Fibroblast of the conjunctiva (primary cell): Measurements from ENCODE around the gene CALML3.

Experiments used
- DNase-seq: peaks from one replicate; pipeline ENCODE4 v3.0.0-alpha.2; 2010; ENCODE audit warnings: low read depth

Gene CALML3

DNA sequence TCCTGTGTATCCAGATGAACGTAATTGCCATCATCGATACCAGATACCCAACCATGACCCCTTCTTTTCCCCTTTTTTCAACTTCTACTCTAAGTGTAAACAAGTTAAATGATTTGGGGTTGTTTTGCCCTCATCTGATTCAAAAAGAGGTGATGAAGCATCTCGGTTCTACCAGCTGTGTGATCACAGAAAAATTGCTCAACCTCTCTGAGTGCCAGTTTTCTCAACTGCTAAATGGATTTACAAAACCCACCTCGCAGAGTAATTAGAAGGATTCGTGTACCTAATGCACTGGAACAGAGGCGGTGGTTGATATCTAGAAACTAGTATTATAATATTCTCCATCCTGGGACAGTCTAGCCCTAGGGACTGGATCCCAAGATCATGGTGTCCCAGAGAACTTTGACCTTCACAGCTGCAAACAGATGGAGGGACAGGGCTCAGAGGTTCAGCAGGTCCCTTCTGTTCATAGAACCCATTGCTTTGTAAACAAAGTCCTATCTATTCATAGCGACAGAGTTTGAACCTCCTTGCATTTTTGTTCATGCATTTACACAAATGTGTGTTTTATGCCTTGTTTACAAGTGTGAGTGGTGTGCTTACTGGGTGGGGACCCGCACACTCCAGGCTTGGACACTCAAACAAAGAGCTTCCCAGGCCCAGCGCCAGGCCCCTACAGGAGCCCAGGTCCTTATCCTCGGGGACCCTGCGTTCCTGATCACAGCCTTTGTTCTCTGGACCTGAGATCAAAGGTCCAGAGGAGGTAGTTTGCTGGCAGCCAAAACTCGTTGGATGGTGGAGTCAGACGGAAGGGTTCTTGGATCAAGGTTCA, 46.4 kb downstream of the CALML3 start:
- DNase-seq, result no peak

DNA sequence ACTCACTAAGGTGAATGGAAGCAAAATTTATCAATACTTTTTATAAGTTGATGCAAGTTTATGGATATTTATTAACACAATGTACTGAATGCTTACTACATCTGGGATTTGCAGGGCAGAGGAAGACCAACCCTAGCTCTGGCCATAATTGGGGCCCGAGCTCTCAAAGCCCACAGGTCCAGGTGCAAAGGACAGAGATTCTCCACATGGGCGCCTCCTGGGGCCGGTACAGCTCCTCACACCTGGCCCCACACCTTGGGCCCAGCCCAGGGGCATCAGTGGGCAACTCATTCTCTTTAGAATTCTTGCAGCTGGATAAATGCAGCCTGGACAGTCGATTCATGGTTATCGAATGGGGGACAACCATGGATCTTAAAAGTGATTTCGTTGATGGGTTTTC, 47.1 kb downstream of the CALML3 start:
- no peak for DNase-seq

DNA sequence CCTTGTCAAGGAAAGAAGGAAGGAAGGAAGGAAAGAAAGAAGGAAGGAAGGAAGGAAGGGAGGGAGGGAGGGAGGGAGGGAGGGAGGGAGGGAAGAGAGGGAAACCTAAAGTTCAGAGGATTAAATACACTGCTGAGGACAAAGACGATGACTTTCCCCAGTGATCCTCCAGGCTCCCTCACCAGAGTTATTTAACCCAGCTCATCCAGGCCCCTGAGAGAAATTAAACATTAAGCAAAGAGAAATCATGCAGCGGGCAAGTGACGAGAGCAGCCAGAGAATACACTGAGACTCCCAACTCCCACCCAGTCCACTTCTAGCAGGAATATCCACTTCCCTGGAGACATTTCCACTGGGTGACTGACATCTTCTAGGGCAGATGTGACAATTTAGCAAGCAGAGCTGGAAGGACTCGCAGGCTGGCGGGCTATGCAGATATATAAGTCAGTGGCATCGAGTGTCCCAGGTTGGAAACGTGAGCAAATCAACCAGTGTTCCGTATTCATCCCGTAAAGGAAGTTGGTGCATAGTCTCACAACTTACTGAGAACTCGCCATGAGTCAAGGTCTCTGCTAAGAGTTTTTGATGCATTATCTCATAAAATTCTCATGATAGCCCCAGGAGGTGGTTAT, 48.7 kb downstream of the CALML3 start:
- DNase-seq, result no peak

DNA sequence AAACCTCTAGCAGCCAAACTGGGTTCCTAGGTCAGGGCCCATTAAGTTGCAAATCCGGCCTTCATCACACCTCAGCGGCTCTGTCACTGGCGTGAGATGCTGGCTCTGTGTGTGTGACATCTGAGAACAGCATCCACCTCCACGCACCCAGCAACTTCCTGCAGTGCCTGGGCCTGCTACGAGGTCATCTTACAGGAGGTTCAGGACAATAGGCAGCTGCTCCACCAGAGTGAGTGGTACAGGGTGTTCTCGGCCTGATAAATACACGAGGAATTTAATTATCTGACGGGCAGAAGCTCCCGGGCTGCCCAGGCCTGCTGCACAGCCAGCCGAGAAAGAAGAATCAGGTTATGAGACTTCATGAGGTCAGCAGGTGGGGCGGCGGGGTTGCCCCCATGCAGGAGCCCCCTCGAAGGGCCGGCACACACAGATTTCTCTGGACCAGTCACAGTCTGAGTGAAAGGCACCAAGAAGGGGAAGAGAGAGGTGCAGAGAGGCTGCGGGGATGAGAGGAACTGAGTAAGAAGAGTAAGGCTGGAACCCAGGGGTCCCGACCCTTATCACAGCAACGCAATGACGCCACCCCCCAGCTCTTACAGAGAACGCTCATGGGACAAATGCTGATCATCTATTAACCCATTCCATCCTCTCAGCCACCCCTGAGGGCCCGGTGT, 49.3 kb downstream of the CALML3 start:
- DNase-seq, result no peak

DNA sequence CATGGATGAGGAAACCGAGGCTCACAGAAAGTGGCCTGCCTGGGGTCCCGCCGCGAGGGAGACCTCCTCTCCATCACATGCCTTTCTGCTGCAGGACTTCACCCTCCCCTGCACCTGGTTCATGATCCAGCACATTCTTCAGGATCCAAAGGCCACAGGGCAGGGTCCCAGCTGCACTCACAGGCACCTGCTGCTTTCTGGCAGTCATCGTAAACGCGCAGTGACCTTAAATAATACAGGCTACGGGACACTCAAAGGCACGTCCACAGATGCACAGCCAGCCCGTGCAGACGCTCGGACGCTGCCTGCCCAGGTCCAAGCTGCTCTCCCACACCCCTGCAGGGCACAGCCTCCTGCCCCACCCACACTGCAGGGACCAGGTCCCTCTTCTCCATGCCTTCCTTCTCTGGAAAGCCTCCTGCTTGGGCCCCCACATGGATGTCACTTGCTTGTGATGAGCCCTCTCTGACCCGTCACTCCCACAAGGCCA, 49.9 kb downstream of the CALML3 start:
- no peak for DNase-seq

DNA sequence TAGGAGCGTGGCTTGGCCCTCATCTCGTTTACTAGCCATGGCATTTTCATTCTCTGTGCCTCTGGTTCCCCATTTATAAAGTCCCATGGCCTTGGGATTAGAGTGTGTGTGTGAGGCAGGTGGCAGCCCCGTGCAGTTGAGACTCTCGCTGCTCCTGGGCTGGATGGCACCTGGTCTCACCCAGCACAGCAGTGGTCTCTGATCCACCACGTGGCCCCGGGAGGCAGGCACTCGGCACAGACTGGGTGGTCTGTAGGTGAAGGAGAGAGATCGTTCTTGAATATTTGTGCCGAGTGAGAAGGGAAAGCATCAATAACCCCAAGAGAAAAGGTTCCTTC, 50.4 kb downstream of the CALML3 start:
- DNase-seq, result no peak

DNA sequence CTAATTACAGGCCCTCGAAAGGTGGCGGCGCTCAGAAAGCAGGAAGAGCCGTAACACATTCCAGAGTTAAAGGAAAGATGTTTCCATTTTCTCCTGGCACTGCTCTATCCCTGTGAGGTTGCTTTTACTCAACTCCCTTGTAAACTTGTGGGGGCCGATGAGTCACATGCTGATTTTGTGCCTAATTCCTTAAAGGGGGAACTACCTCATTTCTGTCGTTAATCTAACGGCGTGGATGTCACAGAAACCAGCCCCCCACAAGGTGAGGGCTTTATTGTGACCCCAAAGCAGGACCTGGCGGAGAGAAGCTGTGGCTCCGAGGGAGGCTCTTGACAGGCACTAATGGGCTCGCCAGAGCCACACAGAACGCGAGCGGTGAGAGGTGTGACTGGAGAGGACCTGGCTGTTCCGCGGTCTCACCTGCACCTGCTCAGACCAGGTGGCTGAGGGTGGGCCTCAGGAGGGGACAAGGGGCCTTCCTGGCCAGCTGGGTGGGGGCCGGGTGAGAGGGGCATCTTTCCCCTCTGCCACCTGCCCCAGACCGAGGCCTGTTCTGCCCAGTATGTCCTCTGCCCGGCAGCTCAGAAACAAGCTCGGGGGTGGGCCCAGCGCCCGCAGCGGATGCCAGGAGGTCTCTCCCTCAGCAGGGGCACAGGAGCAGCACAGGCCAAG, 50.9 kb downstream of the CALML3 start:
- no peak for DNase-seq

DNA sequence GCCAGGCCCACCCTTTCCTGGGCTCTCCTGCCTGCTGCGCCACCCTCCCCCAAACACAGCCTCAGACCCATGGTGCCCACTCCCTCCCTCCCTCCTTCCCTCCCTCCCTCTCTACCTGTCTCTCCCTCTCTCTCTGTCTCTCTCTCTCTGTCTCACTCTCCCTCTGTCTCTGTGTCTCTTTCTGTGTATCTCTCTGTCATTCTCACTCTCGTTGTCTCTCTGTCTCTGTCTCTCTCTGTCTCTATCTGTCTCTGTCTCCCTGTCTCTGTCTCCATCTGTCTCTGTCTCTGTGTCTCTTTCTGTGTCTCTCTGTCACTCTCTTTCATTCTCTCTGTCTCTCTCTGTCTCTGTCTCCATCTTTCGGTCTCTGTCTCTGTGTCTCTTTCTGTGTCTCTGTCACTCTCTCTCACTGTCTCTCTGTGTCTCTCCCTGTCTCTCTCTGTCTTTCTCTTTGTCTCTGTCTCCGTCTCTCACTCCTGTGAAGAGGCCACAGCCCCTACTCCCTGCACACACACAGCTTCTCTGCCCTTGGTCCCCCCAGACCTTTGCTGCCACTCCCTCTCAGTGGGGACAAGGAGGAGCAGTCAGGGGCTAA, 51.5 kb downstream of the CALML3 start:
- DNase-seq, result no peak
